PC-9 (cell line): ENCODE results near the gene PLCG2. TPM values are rescaled to one million over a fixed set of nuclear protein-coding genes. Genes with fewer than 3 reads are reported as not detected.

Experiments
- BruUV-seq: library from RNA; stranded (reverse); fragments of 400-500 nt; replicated peaks from 2 replicates; lab custom pipeline; 2021; lab: Mats Ljungman, UMichigan
- CTCF ChIA-PET: fragments of 300-600 bp; sonication (Branson Sonifier 250); formaldehyde crosslinking; loops from one replicate; lab custom pipeline; 2022; ENCODE audit warnings: antibody characterized with exemption; lab: Charles Lee
- POLR2A ChIA-PET: fragments of 300-600 bp; sonication (Branson Sonifier 250); formaldehyde crosslinking; loops from one replicate; lab custom pipeline; 2022; ENCODE audit warnings: antibody characterized with exemption; ENCODE audit not compliant: unreplicated experiment; lab: Charles Lee
- DNase-seq, 2 experiments: peaks; one replicate each; pipeline versions ENCODE4 v3.0.0 to v3.0.0-alpha.2; 2015 to 2022; ENCODE audit warnings: mixed read lengths in 1 of 2
- H2AFZ ChIP-seq: fragments of 200-600 bp; sonication (generic); 2 replicates; pipeline ENCODE4 v1.8.1; 2017; ENCODE audit warnings: antibody characterized with exemption
- H3F3A ChIP-seq: fragments of 200-600 bp; sonication (generic); 2 replicates; pipeline ENCODE4 v1.8.1; 2017; ENCODE audit warnings: antibody characterized with exemption, mild to moderate bottlenecking, low read depth; ENCODE audit not compliant: insufficient read depth
- H3K27ac ChIP-seq: fragments of 200-600 bp; sonication (generic); 2 replicates; pipeline ENCODE4 v1.6.1; 2016; ENCODE audit warnings: mixed run types
- H3K27me3 ChIP-seq: fragments of 200-600 bp; sonication (generic); 2 replicates; pipeline ENCODE4 v1.6.1; 2016; ENCODE audit warnings: low read depth, mixed run types; ENCODE audit not compliant: insufficient read depth
- H3K36me3 ChIP-seq: fragments of 200-600 bp; sonication (generic); 2 replicates; pipeline ENCODE4 v1.6.1; 2016; ENCODE audit warnings: low read depth, mixed run types
- H3K4me1 ChIP-seq: fragments of 200-600 bp; sonication (generic); replicated peaks from 2 replicates; pipeline ENCODE4 v1.6.1; 2016; ENCODE audit warnings: mixed run types; ENCODE audit not compliant: insufficient read depth
- H3K4me2 ChIP-seq: fragments of 200-600 bp; sonication (generic); 2 replicates; pipeline ENCODE4 v1.6.1; 2017; ENCODE audit warnings: mixed run types
- H3K4me3 ChIP-seq: fragments of 200-600 bp; sonication (generic); 2 replicates; pipeline ENCODE4 v1.6.1; 2016; ENCODE audit warnings: mixed run types
- H3K79me2 ChIP-seq: fragments of 200-600 bp; sonication (generic); 2 replicates; pipeline ENCODE4 v1.6.1; 2017; ENCODE audit warnings: low read depth, mixed run types
- H3K9me2 ChIP-seq: fragments of 200-600 bp; sonication (generic); 2 replicates; pipeline ENCODE4 v1.8.1; 2017; ENCODE audit warnings: mild to moderate bottlenecking; ENCODE audit not compliant: insufficient read depth
- H3K9me3 ChIP-seq: fragments of 200-600 bp; sonication (generic); 2 replicates; pipeline ENCODE4 v1.8.1; 2016; ENCODE audit warnings: low read depth; ENCODE audit not compliant: insufficient read depth
- H4K20me1 ChIP-seq: fragments of 200-600 bp; sonication (generic); 2 replicates; pipeline ENCODE4 v1.8.1; 2017; ENCODE audit not compliant: insufficient read depth
- CTCF ChIP-seq: fragments of 200-600 bp; sonication (generic); conservative IDR thresholded peaks from 2 replicates; pipeline ENCODE4 v1.6.1; 2017; ENCODE audit warnings: mixed run types, antibody characterized with exemption, mild to moderate bottlenecking, moderate library complexity
- EZH2 ChIP-seq: fragments of 200-600 bp; sonication (generic); IDR thresholded peaks from 2 replicates; pipeline ENCODE4 v1.8.0; 2017; ENCODE audit warnings: antibody characterized with exemption, low read depth
- intact Hi-C: fragments of 100-400 bp; cut with micrococcal nuclease; formaldehyde crosslinking; loops from one replicate; pipeline ENCODE4 v1.10.0; 2022; ENCODE audit not compliant: unreplicated experiment
- total RNA-seq: library from RNA; stranded (reverse); gene quantifications from 2 replicates; pipeline ENCODE4 v1.2.3, GENCODE V29; 2021

PLCG2 gene
- total RNA-seq, 1 experiment from 2014 or later = 10.8 TPM

DNA sequence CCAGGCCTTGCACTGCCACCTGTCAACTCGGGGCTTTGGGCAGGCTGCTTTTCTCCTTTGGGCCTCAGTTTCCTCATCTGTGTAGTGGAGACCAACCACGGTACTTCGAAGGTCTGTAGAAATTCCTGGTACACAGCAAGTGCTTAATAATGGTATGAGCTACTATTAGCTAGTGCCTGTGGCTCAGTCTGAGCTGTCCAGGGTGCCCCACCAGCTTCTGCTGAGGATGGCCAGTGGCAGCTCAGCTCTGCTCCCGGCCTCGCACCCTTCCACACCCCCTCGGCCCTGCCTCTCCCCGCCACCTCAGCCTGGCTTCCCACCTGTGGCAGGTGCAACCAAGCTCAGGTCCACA, 26.2 kb upstream of the PLCG2 start:
- TF ChIP-seq CTCF (no peak), EZH2 (no peak)
- Histone ChIP-seq H3K9me2 (no peaks in the 10 kb centered on the region), H3K4me3 (no peak overlapping the region), H3K79me2 (no peaks in the 10 kb centered on the region), H3K4me2 (no peak overlapping the region), H3F3A (no peaks in the 10 kb centered on the region; the same call in 1 of the 2 replicates), H3K27ac (no peak overlapping the region), H4K20me1 (no peaks in the 10 kb centered on the region), H3K27me3 (no peaks in the 10 kb centered on the region), H2AFZ (no peak overlapping the region), H3K9me3 (no peaks in the 10 kb centered on the region), H3K36me3 (no peaks in the 10 kb centered on the region), H3K4me1 (peaks cover 2% of the 10 kb centered on the region)
- intact Hi-C loops = no loop called here
- ChIA-PET POLR2A (no interaction called here), CTCF (interaction anchor here (0.7 kb wide), 1 partner anchor 123 kb away, joined by 4 read pairs; no protein-coding TSS in a partner anchor)
- BruUV-seq = no TSS peak
- DNase-seq = no peak

DNA sequence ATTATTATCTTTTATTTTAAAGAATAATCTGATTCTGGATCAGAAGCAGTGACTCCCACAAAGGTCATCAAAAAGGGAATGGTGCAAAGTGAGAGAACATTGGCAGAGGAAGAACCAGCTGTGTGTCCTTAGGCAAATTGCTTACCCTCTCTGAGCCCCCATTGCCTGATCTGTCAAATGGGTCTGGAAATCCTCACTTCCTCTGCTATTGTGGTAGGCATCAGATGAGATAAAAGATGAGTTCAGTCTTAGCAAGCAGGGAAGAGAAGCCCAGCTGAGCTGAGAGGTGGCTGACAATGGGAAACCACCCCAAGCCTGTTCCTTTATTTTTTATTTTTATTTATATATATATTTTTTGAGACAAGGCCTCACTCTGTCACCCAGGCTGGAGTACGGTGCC, 24.2 kb upstream of the PLCG2 start:
- Histone ChIP-seq H3K4me3 (no peak overlapping the region), H3F3A (peaks cover 4% of the 10 kb centered on the region; the same call in 1 of the 2 replicates), H4K20me1 (no peaks in the 10 kb centered on the region), H3K4me1 (peaks cover 15% of the 10 kb centered on the region), H3K9me3 (no peaks in the 10 kb centered on the region), H3K27me3 (no peaks in the 10 kb centered on the region), H3K79me2 (no peaks in the 10 kb centered on the region), H3K36me3 (no peaks in the 10 kb centered on the region), H2AFZ (no peak overlapping the region), H3K27ac (no peak overlapping the region), H3K9me2 (no peaks in the 10 kb centered on the region), H3K4me2 (no peak overlapping the region)
- no TSS peak for BruUV-seq
- no peak for DNase-seq
- TF ChIP-seq CTCF (no peak), EZH2 (no peak)
- CTCF ChIA-PET = no interaction called here
- intact Hi-C loops = no loop called here
- POLR2A ChIA-PET = no interaction called here

DNA sequence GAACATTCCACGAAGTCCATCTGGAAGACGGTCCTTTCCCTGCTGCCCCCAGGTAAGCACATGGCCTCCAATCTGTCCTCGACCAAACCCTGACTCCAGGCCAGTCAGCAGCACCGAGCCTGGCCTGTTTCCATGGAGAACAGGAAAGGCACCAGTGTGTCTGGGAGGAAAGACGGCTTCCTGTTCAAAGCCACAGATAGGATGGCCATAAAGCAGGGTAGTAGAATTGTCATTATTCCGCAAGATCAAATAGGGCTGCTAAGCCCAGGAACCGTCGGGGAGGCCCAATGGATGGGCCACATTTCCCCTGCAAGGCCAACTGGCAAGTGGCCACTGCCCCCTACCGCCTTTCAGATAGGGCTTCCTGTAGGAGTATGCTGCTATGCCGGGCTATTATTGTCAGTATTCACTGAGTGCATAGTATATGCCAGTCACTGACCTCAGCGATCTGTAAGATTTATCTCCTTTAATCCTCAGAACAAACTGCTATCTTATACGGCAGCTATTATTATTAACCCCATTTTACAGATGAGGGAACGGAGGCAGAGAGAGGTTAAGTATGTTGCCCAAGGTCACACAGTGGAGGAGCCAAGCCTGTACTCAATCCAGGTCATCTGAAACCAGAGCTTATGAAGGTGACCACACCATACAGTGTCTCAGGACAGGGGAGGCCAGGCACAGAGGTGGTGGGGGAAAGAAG, 23.0 kb upstream of the PLCG2 start:
- no peaks in the 10 kb centered on the region for H3K9me2 ChIP-seq
- no peak overlapping the region for H2AFZ ChIP-seq
- intact Hi-C loops = no loop called here
- no TSS peak for BruUV-seq
- peaks cover 4% of the 10 kb centered on the region; the same call in 1 of the 2 replicates for H3F3A ChIP-seq
- H3K4me1 ChIP-seq = peaks cover 15% of the 10 kb centered on the region
- ChIA-PET POLR2A (no interaction called here), CTCF (no interaction called here)
- no peaks in the 10 kb centered on the region for H3K79me2 ChIP-seq
- no peak overlapping the region for H3K27ac ChIP-seq
- H3K27me3 ChIP-seq = no peaks in the 10 kb centered on the region
- H3K36me3 ChIP-seq = no peaks in the 10 kb centered on the region
- no peaks in the 10 kb centered on the region for H3K9me3 ChIP-seq
- H4K20me1 ChIP-seq = no peaks in the 10 kb centered on the region
- TF ChIP-seq CTCF (no peak), EZH2 (no peak)
- no peak for DNase-seq
- H3K4me2 ChIP-seq = no peak overlapping the region
- H3K4me3 ChIP-seq = no peak overlapping the region
